GM19351 (cell line): ENCODE results near the gene NKAPL.
A peak's percentile ranks its signal among the peaks of the same experiment; 100 is the strongest.

Experiments used
- ATAC-seq: cut with Tn5 transposase; IDR thresholded peaks from one replicate; pipeline ENCODE4 v1.9.1; 2021; ENCODE audit warnings: mild to moderate bottlenecking, moderate library complexity; ENCODE audit not compliant: unreplicated experiment

Gene NKAPL

DNA sequence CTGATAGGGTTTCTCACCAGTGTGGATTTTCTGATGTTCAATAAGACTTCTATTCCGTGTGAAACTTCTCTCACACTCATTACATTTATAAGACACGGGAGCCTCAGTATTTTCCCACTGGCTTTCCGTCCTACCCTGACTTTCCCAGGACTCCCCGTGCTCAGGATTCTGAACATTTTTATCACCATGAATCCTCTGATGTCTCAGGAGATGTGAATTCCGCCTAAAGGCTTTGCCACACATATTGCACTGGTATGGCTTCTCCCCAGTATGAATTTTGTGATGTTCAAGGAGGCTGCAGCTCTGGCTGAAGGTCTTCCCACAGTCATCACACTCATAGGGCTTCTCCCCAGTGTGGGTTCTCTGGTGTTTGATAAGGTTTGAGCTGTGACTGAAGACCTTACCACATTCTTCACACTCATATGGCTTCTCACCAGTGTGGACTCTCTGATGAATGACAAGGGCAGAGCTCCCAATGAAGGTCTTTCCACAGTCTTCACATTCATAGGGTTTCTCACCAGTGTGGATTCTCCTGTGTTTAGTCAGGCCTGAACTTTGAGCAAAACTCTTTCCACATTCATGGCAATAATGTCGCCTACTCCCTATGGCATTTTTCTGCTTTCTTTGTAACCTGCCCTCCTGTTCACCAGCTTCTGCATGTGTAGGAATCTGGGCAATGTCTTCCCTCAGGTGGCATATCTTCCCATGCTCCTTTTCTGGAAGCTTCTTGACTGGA, 13.7 kb upstream of the NKAPL start:
- ATAC-seq, result no peak

DNA sequence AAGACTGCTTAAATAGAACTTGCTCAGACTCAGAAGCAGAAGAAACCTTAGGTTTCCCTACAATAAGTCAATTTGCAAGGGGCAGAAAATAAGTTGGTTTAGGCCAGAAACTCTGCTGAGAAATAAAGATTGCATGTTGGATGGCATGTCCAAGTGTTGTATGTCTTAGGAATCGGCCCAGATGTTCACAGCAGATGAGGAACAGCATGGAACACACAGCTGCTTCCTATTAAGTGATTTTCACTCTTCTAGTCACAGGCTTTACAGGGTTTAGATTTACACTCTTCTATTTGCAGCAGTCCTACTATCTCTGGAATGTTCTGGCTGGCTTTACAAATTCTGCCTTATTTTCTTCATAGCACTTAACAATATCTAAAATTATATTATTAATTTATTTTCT, 10.2 kb upstream of the NKAPL start:
- ATAC-seq, result no peak

DNA sequence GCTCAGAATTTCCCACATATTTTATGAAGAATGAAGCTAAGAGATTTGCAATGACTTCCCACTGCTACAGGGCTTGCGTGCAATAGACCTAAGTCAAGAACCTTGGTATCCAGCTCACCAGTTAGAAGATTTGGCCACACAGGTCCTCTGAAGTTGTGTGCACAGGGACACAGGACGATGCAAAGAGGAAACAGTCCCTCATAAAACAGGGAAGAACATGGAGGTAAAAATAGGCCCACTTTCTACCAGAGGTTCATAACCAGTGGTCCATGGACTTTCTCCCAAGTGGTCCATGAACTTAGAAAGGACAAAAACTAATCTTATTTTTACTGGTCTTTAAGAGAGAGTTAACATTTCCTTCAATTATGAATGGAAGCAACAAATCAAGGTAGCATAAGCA, 8.3 kb upstream of the NKAPL start:
- ATAC-seq, result no peak

DNA sequence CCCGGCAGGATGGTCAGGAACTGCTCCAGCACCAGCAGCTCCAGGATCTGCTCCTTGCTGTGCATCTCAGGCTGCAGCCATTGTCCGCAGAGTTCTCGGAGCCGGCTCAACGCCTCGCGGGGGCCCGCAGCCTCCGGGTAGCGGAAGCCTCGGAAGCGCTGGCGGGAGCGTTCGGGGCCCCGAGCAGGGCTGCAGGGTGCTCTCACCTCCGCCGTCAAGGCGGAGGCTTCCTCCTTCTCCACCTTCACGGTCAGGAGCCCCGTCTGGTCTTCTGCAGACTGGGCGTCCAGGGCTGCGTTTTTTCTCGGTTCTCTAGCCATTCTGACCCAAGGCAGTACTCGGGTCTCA, 7.5 kb upstream of the NKAPL start:
- ATAC-seq, result peak; percentile 50

DNA sequence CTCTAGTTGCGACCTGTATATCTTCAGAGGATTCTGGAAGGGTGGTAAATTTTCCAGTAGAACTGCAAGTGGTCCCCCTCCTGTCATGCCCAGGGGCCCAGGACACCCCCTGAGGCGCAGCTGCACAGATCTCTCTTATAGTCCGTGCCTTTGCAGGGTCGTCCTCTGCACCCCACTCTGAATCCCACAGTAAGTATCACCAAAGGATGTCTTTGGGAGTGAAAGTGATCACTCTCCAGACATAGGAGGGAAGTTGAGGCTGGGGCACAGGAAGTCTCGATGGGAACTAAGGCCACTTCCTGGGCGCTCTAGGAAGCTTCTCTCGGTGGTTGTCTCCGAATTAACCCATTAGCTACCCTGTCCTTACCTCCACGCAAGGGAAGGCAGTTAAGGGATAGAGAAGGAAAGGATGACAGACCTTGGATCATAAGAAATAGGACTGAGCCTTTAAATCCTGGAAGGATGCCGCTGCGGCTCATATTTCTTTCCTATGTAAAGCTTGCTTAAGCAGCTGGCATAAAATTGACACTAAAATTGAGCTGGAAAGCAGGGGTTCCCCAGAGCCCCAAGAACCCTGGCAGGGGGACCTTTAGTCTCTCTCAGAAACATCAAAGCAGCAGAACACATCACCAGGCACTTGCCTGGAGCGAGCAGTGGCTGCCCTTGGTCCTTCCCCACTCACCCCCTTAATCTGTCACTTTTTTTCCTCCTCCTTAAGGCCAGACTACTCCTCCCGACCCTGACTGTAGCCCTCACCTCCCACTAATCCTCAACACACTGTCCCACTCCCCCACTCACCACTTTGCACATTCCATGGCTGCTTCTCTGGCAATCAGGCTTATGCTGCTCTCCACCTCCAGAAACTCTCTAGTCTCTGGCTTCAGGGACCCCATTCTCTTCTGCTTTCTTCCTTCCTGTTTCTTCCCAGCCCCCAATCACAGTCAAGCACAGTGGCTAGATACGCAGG, 6.8 kb upstream of the NKAPL start, which contains the start of gene ZKSCAN4:
Gene ZKSCAN4 (minus strand): TSS at position 261 of the 967 bp plus-strand sequence. CDS start 289 bp downstream, outside the sequence.
- peak; percentile 78 for ATAC-seq

DNA sequence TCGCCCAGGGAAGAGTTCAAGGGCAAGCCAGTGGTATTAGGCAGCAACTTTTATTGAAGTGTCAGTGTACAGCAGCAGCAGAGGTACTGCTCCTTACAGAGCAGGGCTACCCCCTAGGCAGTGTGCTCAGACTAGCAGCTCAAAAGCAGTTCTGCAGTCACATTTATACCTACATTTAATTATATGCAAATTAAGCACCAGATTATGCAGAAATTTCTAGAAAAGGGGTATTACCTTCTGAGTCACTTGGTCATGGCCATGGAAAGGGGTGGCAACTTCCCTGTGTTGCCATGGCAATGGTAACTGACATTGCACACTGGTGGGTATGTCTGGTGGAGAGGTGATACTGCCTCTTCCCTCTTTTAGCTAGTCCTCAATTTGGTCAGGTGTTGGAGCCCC, 5.0 kb upstream of the NKAPL start:
- no peak for ATAC-seq

DNA sequence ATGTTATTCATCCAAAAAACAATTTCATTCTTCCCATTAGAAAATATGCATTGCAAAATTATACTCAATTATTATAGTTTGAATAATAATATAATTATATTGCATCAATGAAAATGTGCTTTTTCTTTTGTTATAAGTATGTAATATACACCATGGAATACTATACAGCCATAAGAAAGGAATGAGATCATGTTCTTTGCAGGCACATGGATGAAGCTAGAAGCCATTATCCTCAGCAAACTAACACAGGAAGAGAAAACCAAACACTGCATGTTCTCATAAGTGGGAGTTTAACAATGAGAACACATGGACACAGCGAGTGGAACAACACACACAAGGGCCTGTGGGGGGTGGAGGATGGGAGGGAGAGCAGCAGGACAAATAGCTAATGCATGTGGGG, 2.1 kb upstream of the NKAPL start:
- ATAC-seq, result no peak

DNA sequence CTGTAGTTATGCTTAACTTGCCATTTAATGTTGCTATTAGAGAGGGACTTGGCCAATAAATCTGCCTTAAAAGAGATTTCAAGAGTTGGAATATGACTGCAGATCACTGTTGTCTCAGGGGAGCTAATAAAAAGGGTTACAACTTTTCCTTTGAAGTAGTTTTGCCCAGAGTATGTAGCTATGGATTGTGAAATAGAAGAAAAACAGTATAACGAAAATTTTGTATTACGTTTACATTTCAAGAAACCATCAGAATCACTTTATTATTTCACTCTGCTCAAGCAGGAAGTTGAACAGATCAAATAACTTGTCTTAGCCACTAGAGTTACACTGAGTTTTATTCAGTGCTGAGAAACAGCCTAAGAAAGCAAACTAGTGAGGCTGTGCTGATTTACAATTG, 4.8 kb downstream of the NKAPL start:
- ATAC-seq, result no peak

DNA sequence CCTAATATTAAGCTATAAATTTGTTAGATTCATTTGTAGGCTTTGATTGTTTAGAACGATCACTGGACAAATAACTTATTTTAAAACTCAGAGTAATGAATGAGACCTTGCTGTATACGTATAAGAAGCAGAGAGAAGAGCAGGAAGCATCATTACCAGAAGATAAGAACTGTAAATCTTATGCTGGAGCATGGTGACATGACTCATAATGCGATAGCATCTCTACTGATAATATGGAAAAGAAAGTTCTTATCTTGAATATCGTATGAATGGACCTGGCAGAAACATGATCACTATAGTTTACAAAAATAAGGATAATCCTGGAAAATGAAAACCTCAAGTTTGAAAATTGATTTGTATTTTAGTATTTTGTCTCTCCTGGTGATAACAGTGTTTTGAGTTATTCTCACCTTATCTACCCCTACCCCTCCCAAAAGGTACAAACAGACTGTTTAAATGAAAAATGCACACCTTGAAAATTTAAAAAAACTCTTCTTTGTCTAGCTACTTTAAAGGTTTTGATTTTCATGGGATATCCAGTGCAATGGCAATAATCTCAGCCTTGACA, 5.8 kb downstream of the NKAPL start:
- no peak for ATAC-seq

DNA sequence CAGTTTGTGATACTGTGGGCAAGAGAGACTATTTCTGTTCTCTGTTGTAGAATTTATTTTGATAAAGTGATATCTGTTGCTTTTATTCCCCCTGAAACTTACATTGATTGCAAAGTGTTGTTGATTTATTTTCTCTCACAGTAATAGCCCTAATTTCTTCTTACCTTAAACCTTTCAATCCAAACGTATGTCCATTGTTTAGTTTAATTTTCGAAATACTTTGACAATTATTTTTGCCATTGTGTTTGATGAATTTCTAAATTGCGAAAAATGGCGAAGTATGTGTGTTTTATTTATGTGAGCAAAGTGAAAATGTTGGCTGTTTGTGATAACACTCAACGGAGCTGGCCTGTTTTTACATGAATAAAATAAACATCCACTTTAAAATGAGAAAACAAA, 7.5 kb downstream of the NKAPL start:
- ATAC-seq, result no peak

DNA sequence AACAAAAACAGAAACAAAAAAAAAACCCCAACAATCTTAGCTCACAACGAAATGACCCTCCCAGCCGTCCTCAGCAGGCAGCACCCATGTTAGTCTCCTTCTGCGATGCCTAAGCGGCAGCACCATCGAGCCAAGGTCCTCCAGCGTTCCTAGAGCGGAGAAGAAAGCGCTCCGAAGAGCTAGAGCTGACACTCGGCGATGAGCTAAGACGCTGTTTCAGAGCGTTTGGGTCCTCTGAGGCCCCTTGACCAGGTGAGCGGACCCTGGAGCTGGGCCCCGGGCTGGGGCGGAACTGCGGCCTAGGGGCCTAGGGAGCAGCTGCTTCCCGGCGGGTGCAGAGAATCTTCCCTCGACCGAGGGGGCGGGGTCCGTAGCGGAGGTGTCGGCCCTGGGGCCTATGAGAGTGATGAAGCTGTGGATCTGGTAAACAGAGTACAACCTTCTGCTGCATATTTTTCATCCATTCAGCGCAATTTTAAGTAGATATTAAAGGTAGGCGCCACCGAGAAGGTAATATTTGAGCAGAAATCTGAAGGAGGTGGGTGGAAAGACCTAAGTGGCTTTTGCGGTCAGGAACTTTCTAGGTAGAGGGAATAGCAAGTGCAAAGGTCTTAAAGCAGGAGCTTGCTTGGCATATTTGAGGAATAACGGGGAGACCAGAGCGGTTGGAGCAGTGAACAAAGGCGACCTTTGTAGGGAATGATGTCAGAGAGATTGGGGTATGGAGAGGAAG, 8.0 kb downstream of the NKAPL start, which contains the start of gene ZSCAN26:
Gene ZSCAN26 (plus strand): TSS at position 182 of the 733 bp plus-strand sequence. CDS start 4,777 bp downstream, outside the sequence.
- peak; percentile 92 for ATAC-seq

DNA sequence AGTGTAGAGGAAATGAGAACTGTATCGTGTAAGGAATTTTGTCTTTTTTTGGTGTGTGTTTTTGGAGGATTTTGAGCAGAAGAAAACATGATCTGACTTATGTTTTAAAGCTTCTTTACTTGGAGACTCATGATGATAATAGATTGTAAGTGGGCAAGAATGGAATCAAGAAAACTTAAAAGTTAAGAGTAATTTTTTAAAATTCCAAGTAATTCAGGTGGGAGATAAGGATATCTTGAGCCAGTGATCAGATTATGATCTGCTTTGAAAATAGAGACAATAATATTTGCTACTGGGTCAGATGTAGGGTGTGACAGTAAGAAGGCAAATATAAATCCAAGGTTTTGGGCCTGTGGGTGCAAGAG, 8.6 kb downstream of the NKAPL start:
- ATAC-seq, result no peak

DNA sequence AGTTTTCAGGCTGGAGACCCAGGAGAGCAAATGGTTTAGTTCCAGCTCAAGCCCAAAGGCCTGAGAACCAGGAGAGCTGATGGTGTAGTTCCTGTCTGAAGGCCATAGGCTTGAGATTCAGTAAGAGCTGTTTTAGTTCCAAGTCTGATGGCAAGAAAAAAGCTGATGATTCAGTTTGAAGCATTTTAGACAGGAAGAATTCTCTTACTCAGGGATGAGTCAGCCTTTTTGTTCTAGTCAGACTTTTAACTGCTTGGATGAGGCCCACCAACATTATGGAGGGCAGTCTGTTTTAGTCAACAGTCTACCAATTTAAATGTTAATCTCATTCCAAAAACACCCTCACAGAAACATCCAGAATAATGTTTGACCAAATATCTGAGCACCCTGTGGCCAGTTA, 10.4 kb downstream of the NKAPL start:
- ATAC-seq, result no peak

DNA sequence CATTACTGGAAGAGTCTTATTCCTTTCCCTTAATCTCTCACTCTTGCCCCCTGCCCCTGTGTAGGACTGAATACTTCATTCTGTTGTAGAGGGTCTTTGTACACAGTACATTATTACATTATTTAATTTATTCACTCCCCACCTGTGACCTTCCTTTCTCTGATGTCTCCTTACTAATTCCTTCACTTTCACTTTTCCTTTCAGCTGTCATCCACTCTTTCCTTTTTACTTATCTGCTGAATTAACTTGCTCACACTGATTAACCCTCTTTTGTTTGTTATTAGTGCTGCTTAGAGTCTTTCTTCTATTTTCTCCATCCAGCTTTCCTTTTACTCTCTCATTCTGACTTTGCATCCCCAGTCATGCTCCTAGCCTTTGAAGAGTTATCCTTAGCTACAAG, 15.8 kb downstream of the NKAPL start:
- no peak for ATAC-seq

DNA sequence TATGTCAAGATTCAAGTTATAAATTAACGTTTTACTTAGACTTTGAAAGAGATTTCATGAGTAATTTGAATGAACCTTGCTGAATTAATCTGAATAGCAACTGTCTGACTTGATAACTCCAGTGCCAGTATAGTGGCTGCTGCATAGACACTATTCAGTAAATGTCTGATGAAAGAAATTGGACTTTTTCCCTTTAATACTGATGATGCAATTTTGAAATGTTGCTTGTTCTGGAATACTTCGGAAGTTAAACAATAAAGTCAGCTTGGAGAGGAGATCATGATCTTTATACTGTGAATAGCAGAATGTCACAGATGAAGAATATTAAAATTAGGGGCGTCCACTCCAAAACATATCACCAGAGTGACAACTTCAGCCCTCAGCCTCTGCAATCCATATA, 18.6 kb downstream of the NKAPL start:
- ATAC-seq, result no peak

DNA sequence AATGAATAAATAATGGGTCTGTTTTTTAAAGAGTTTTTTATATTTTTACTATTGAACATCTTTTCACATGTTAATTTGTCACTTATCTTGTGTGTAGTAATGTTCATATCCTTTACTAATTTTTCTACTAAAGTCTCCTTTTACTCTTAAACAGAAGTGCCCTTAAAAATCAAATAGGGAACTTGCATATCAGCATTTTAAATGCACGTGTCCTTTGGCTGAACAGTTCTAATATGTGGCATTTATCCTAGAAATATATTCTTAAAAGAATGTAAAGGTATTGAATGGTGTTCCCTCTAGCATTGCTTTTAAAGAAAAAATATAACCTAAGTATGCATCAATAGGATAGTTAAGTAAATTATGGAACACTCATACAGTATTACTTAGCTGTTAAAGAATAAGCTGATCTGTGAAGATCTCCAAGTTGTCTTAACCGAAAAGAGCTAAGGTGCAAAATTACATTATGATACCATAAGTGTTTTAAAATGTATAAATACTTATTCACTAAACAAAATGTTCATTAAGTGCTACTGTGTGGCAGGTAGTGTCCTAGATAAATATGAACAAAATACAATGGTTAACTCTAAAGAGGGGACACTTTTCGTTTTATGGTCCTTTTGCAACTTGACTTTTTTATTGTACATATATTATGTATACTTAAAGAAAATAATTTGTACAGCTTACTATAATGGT, 21.6 kb downstream of the NKAPL start:
- ATAC-seq, result no peak

DNA sequence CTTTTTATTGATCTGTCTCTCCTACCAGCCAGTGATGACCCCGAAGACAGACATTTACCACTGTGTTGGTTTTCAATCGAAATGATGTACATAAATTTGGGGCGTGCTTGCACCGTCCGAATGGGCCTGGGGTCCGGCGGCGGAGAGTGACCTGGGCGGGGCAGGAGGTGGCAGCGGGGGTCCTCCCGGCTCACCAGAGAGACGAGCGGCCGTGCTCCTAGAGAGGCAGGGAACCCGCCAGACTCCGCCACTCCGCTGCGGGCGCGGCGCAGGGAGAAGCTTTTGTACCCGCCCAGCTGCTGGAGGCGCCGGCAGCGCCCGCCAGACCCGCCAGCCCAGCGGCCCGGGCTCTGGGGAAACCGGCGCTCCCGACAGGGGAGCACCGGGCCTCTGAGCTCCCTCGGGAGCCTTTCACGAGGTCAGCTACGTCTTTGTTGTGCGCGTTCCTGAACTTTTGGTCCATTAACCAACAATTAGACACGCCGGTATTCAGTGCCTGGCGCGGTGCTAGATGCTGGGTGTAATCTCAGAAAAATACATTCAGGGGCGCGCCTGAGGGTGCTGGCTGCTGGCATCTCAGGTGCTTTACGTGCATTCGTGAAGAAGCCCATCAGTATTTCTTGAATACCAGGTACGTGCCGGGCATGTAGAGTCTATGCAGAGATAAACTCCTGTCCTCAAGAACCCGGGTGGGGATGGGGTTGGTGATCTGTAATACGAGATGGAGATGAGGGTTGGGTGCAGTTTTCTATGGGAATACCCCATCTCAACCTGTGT, 22.4 kb downstream of the NKAPL start, which contains the start of gene PGBD1:
Gene PGBD1 (plus strand): TSS at position 285 of the 777 bp plus-strand sequence. CDS start 2,242 bp downstream, outside the sequence.
- ATAC-seq, result peak; percentile 79

DNA sequence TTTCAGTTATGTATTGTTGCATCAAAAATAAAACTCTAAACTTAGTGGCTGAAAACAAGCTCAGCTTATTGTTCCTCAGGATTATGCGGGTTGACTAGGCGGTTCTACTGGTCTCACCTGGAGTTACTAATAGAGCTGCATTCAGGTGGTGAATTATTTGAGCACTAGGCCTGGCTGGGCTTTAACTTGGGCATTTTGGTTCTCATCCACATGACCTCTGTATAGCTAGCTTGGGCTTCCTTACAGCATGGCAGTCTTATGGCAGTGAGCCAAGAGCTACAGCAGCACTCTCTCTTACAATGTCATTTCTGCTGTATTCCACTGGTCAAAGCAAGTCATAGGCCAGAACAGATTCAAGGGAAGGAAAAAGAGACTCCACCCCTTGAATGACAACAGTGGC, 23.8 kb downstream of the NKAPL start:
- ATAC-seq, result no peak

DNA sequence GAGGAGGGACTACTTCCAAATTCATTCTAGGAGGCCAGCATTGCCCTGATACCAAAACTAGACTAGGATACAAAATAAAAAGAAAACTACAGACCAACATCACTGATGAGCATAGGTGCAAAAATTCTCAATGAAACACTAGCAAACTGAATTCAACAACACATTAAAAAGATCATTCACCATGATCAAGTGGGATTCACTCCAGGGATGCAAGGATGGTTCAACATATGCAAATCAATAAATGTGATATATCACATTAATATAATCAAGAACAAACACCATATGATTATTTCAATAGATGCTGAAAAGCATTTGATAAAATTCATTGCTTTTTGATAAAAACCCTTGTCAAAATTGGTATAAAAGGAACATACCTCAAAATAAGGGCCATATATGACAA, 32.5 kb downstream of the NKAPL start:
- no peak for ATAC-seq
